Measurements from ENCODE around the gene FIBP. TPM values are rescaled to one million over a fixed set of nuclear protein-coding genes. Genes with fewer than 3 reads are reported as not detected.

FIBP gene
- total and polyA plus RNA-seq, 4 donors: 47.1 to 77.2 (median 62.2) TPM

DNA sequence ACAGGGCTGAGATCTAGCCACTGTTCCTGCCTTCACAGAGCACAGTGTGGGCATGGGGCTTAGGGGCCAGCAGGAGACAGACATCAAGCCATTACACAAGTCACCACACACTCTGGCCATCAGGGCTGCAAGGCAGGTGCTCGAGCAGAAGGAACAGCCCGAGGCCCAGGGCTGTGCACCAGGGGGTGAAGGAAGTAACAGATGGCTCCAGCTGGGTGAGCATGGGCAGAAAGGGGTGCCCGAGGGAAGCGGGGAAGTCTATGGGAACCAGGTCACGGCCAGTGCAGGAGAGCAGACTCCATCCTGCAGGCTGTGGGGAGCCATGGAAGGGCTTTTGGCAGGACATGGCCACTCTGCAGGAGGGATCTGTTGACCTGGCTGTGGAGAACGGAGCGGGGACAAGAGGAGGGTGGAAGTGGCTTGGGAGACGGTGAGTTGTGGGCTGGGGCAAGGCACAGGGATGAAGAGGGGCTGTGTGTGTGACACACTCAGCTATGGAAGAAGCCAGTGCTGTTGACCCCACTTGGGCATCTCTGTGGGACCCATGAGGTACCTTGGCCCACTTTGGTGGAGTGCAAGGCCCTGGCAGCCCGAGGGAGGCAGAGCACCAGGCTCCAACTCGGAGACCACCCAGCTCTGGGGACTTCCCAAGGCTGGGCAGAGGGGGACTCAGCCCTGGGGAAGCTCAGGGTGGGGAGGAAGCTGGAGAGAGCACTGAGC, 27.0 kb upstream of the FIBP start:
- H3K27ac ChIP-seq (ENCODE audit: low read depth in 1 of 2, low read length in 1 of 2): peak overlapping the region; percentile 84 to 85
- no peak overlapping the region for H3K9ac ChIP-seq (ENCODE audit: insufficient read depth in 1 of 2, low read length in 2 of 2)
- DNase-seq (no peak), ATAC-seq (ENCODE audit: insufficient read depth, low FRiP score) (no peak)
- H3K4me1 ChIP-seq (ENCODE audit: control insufficient read depth in 5 of 5, insufficient read depth in 5 of 5, low read length in 5 of 5): peaks cover 9 to 38% (median 25%) of the 10 kb centered on the region in 5 donors
- no peaks in the 10 kb centered on the region for H3K27me3 ChIP-seq (ENCODE audit: control insufficient read depth in 3 of 3, insufficient read depth in 3 of 3, low read length in 2 of 3)
- H3K9me3 ChIP-seq (ENCODE audit: control insufficient read depth in 4 of 4, insufficient read depth in 3 of 4, low read length in 3 of 4): no peaks in the 10 kb centered on the region
- peaks cover 0 to 17% (median 0%) of the 10 kb centered on the region in 4 donors for H3K36me3 ChIP-seq (ENCODE audit: control insufficient read depth in 4 of 4, insufficient read depth in 4 of 4, low read length in 4 of 4)
- TF ChIP-seq CTCF (IDR thresholded peaks at IDR 0.05; ENCODE audit: control extremely low read depth, extremely low read depth): no peak
- WGBS, 2 donors: 42 to 64% methylated on average over 9 to 10 of the region's 10 CpGs
- no peak overlapping the region for H3K4me3 ChIP-seq

DNA sequence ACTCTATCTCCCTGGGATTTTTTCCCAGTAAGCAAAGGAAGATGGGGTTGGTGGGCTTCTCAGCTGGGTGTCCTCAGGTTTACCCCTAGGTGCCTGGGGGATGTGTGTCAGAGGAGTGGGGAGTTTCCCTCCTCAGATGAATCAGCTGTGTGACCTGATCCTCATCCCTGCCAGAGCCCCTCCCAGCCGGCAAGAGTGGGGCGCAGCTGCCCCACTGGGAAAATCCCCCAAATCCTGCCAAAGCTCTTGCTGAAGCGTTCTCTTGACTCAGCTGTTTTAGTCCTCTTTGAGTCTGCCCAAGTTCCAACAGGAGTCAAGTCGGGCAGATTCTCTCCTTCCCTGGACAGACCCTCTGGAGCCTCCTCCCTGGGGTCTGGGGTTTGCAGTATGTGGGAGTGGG, 24.6 kb upstream of the FIBP start:
- H3K27ac ChIP-seq (ENCODE audit: low read depth in 1 of 2, low read length in 1 of 2): no peak overlapping the region
- ATAC-seq (ENCODE audit: insufficient read depth, low FRiP score) (no peak), DNase-seq (no peak)
- no peak for TF ChIP-seq CTCF (IDR thresholded peaks at IDR 0.05; ENCODE audit: control extremely low read depth, extremely low read depth)
- H3K4me3 ChIP-seq: no peak overlapping the region
- no peak overlapping the region for H3K9ac ChIP-seq (ENCODE audit: insufficient read depth in 1 of 2, low read length in 2 of 2)
- peaks cover 0 to 11% (median 0%) of the 10 kb centered on the region in 4 donors for H3K36me3 ChIP-seq (ENCODE audit: control insufficient read depth in 4 of 4, insufficient read depth in 4 of 4, low read length in 4 of 4)
- H3K9me3 ChIP-seq (ENCODE audit: control insufficient read depth in 4 of 4, insufficient read depth in 3 of 4, low read length in 3 of 4): no peaks in the 10 kb centered on the region
- peaks cover 6 to 34% (median 21%) of the 10 kb centered on the region in 5 donors for H3K4me1 ChIP-seq (ENCODE audit: control insufficient read depth in 5 of 5, insufficient read depth in 5 of 5, low read length in 5 of 5)
- WGBS, 2 donors: 53 to 83% methylated on average over 4 of the region's 4 CpGs
- peaks cover 0 to 3% (median 2%) of the 10 kb centered on the region in 3 donors for H3K27me3 ChIP-seq (ENCODE audit: control insufficient read depth in 3 of 3, insufficient read depth in 3 of 3, low read length in 2 of 3)

- Histone ChIP-seq H3K36me3 (ENCODE audit: control insufficient read depth in 4 of 4, insufficient read depth in 4 of 4, low read length in 4 of 4) (peaks cover 0 to 3% (median 0%) of the 10 kb centered on the region in 4 donors), H3K4me3 (no peak overlapping the region), H3K27me3 (ENCODE audit: control insufficient read depth in 3 of 3, insufficient read depth in 3 of 3, low read length in 2 of 3) (peaks cover 0 to 3% (median 2%) of the 10 kb centered on the region in 3 donors), H3K27ac (ENCODE audit: low read depth in 1 of 2, low read length in 1 of 2) (peak overlapping the region in 1 of 2 donors; percentile 68), H3K4me1 (ENCODE audit: control insufficient read depth in 5 of 5, insufficient read depth in 5 of 5, low read length in 5 of 5) (peaks cover 0 to 27% (median 15%) of the 10 kb centered on the region in 5 donors), H3K9me3 (ENCODE audit: control insufficient read depth in 4 of 4, insufficient read depth in 3 of 4, low read length in 3 of 4) (no peaks in the 10 kb centered on the region), H3K9ac (ENCODE audit: insufficient read depth in 1 of 2, low read length in 2 of 2) (no peak overlapping the region)
- no peak for TF ChIP-seq CTCF (IDR thresholded peaks at IDR 0.05; ENCODE audit: control extremely low read depth, extremely low read depth)
- DNase-seq: peak; percentile 86 to 95 (median 92)
- 21 to 24% methylated on average over 14 of the region's 14 CpGs for WGBS, 2 donors
- ATAC-seq (ENCODE audit: insufficient read depth, low FRiP score): peak; percentile 30
Observed at GRCh38 chr11:65911682-65912568, 23.7 kb upstream of the FIBP start.

Measured in lung (tissue), 12 donors.